Stimulated activated CD4-positive, alpha-beta T cell treated with anti-CD3 and anti-CD28 coated beads, Interleukin-1b, Interleukin-23, amount 100 ng/mL, for 4 hours (primary cell): ENCODE data around the gene JARID2.
"Not testable (repeated sequence)": the region's sequence is repeated elsewhere in the genome, so short reads cannot be mapped to it uniquely, and the experiment has no call there.

Experiments used
- DNase-seq, 2 donors: peaks; one replicate each; pipeline ENCODE4 v3.0.0-alpha.2; 2020; ENCODE audit warnings: low read depth in 2 of 2

The JARID2 gene

DNA sequence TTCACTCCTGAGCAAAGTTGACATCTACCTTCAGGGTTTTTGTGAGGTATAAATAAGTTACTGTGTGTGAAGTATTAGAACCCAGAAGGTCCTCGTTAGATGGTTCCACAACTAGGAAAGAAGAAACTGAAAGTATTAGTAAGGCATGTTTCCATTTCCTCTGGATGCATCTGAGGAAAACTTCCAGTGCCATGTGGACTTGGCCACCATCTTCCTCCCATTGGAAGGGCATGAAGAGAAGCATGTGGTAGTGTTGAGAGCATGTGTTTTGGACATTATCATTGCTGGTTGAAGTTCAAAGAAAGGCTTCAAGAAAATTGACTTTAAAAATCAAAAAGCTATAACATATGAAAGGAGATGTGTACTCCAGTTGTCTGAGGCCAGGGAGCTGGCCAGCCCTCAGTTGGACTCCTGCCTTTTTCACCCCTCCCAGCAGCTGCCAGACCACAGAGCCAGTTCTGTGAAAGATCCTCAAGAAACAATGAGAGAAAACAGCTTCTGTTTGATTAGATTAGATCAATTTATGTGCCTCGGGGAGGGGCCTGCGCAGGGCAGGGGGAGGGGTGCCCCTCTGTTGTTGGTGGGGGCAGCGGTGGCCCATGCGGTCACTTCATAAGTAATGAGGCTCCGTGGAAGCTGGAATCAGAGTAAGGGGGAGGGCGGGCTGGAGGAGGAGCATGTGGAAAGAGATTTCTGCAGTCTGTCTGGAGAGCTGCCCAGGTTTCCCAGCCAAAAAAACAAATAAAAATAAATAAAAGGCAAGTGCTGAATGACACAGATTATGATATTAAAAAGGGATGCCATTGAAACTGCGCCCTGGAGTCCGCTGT is 154.0 kb downstream of the JARID2 start:
- DNase-seq: no peak

GRCh38 chr6:15400572-15401004 is 154.7 kb downstream of the JARID2 start:
- DNase-seq: no peak

DNA sequence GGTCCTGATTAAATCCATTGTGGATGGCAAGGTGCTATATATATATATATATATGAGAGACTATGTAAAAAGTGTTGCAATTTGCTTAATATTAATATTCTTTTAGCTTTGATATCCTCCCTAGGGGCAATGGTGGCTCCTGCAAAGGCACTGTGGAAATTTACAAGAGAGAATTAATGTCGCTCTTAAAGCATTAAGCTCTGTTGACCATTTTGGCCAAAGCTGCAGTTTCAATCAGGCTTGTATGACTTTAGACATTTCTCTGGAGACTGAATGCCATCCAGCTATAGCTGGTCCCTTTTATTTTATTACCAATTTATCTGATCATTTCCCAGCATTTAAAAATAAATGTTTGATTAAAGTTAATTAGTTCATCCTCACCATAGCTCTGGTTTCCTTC is 155.3 kb downstream of the JARID2 start:
- DNase-seq: no peak

- no peak for DNase-seq
Measured at GRCh38 chr6:15401769-15402250, 155.9 kb downstream of the JARID2 start.

DNA sequence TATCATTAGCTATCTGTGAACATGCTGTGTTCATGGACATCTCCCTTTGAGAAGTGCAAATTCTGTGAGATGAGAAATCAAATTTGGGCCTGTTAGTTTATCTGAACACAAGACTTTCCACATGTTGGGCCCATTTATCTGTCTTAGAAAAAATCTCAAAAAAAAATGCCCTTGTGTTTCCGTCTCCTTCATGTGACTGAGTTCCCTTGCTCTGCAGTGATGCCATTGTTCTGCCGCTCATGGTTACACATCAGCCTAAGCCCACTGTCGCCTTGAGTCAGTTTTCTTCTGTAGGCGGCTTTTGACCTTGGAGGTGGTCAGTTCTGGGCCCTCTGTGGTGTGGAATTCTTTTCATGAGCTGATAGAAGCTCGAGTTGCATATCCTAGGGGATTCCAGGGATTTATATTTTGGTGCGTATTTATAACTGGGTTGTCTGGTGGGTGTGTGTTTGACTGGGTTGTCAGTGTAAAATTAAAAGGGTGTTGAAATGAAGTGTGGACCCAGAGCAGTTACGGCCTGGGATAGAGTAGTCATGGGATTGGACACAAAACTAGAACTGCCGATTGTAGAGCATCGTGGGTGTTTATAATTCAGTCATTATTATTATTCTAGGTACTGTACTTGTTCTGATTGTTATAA is 156.7 kb downstream of the JARID2 start:
- no peak for DNase-seq

DNA sequence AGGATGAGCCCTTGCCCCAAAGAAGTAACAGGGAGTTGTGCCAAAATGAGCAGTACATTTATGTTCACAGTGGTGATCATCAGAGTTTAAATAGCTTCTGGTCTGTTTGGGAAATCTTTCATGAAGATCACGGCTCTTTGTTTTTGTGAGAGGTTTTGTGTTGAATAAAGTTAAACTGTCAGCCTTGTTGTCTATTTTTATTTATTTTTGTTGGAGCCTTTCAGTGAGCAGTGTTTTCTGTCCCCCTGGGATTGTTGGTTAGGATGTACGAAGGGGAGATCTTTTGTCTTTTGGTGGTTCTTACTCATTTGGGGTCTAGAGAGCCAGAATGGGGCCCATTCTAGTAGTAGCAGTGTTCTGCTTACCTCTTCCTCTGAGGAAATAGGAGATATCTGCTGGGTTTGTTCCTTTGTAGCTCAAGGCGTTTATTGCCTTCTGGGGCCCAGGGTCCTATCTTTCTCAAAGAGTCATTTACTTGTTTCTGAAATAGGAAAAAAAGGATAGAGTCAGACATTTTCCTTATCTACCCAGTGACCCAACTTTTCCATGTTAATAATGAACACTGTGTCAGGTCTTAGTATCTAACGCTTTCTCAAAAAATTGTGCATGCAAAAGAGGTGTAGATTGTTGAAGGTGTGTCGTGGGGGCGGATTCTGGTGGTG is 157.4 kb downstream of the JARID2 start:
- DNase-seq: no peak

GRCh38 chr6:15404685-15404980 is 158.8 kb downstream of the JARID2 start:
- no peak for DNase-seq

DNA sequence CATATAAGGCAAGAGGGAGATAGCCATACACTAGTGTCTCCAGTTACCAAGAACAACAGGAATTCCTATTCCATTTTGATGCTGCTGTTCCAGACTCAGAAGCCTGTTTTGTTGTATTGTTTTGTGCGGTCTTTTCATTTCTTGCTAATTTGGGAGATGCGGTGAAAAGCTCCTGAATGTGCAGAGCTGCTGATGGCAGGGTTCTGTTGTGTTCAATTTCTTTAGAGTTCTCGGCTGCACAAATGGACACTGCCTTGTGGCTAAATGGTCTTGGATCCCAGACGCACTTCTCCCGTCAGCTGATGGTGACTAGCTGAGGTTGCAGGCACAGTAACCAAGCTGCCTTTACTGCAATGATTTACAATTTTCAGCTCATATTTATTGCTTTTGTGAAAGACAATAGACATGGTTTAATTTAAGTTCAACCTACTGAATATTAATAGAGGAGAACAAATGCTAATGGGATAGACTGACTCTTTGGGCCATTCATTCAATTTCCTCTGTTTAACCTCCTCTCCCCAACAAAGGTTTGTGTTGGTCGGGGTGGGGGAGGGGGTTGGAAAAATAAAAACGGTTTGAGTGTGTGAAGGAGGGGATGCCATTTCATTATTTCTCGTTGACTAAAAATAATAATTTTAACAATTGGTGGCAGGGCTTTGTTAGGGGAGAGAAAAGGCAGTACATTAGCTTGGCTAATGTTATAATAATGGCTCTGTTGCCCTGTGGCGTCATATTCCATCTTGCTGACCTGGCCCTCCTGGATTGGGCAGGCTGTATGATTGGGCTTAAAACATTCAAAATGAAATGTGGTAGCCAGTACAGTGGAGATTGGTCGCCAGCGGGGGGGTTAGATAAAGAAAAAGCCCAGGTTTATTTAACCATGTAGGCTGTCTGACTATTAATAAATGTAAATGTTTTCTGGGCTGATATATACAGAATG is 159.5 kb downstream of the JARID2 start:
- DNase-seq: no peak

DNA sequence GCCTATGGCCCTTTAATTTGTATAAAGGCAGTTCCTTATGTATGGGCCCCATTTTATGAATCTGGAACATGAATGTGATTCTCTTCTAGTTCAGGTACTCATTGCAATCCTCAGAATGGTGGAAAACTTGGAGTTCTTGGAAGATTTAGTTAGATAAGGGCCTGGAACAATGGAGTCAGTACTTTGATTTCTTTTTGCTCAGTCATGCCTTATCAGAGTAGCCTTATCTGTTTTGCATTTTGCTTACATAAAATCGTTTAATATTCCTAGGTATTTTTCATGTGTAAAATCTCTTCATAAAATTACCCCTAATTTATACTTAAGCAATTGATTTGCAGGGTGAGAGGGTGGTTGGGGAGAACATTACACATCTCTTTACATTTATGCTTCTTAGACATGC is 160.6 kb downstream of the JARID2 start:
- DNase-seq: no peak

DNA sequence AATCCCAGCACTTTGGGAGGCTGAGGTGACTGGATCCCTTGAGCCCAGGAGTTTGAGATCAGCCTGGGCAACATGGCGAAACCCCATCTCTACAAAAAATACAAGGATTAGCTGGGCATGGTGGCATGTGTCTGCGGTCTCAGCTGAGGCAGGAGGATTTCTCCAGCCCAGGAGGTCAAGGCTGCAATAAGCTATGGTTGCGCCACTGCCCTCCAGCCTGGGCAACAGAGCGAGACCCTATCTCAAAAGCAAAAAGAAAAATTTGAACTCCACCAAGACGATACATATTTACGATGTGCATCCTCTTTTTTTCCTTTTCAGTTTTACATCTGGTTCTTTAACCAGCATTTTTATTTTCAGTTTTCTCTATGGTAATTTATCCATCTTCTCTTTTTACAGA is 162.1 kb downstream of the JARID2 start:
- no peak for DNase-seq

- DNase-seq: no peak
Measured at GRCh38 chr6:15408758-15409157, 162.9 kb downstream of the JARID2 start.

DNA sequence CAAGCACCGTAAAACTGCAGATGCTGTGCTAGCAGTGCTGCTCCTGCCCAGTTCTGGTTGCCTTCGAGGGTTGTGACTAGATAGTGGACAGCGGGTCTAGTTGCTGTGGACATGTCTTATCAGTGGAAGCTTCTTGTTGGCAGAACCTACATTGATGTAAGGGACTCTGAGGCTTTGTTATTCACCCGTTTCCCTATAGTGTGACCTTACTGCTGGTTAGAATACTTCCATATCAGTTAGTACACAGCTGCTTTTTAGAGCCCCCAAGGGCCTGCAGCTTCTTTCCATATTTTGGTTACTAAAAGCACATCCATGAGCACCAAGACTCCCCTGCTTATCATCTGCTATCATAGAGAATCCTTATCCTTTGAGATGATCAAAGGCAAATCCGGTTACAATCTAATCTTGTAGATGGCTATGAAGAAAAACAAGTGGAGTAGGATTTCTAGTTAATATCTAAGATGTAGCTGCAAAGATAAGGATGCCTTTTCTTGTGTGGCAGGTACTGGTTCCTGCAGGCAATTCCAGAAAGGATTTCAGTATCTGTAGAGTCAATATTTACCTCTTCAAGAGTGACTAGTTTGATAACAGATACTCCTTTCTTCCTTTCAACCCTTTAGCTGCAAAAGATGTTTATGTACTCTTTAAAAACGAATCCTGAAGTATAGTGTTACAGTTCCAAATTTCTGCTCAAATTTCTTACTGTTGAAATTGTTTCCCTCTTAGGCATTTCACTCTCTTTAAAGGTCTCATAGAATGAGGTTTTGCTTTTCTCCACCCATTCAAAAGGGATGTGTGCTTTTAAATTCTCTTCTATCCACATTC is 163.6 kb downstream of the JARID2 start:
- no peak for DNase-seq

- DNase-seq: no peak
Measured at GRCh38 chr6:15410126-15410391, 164.2 kb downstream of the JARID2 start.

- no peak for DNase-seq
Measured at GRCh38 chr6:15410752-15411151, 164.9 kb downstream of the JARID2 start.

- DNase-seq: no peak
Measured at GRCh38 chr6:15411766-15412165, 165.9 kb downstream of the JARID2 start.

- DNase-seq: no peak
Measured at GRCh38 chr6:15412767-15413166, 166.9 kb downstream of the JARID2 start.

DNA sequence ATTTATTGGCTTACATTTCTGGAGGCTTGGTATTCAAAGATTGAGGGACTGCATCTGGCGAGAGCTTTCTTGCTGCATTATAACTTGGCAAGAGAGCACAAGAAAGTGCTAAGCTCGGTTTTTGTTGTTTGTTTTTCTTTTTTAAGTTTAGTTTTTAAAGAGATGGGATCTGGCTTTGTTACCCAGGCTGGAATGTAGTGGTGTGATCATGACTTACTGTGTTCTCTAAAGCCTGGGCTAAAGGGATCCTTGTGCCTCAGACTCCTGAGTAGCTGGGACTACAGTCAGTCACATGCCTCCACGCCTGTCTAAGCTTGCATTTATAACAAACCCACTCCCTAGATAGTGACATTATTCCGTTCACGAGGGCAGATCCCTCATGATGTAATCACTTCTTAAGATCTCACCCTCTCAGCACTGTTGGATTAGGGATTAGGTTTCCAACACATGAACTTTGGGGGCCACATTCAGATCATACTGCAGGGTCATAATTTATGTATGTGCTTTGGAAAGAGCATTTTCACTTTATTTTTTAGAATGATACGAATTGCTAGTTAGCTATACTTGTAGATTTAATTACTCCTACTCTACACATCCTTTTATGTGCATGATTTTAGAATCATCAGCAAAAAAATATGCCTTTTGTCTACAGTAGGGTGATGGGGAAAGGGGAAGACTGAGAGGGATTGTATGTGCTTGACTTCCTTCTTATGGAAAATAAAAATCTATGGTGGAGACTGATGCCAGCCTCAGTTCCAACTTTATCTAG is 167.8 kb downstream of the JARID2 start:
- DNase-seq: no peak

- DNase-seq: no peak
Measured at GRCh38 chr6:15414235-15414612, 168.4 kb downstream of the JARID2 start.

GRCh38 chr6:15415622-15416021 is 169.8 kb downstream of the JARID2 start:
- not testable (repeated sequence) for DNase-seq

GRCh38 chr6:15416932-15417509 is 171.2 kb downstream of the JARID2 start:
- no peak for DNase-seq
